Smooth muscle cell of the pulmonary artery (primary cell): Measurements from ENCODE around the gene GPX4. TPM values are rescaled to one million over a fixed set of nuclear protein-coding genes. Genes with fewer than 3 reads are reported as not detected.

Experiments
- total RNA-seq: library from RNA; depleted of rRNA; stranded (reverse); fragments of >200 nt; gene quantifications from 2 replicates; pipeline ENCODE4 v1.2.3, GENCODE V29; 2014

GPX4 gene, protein sequence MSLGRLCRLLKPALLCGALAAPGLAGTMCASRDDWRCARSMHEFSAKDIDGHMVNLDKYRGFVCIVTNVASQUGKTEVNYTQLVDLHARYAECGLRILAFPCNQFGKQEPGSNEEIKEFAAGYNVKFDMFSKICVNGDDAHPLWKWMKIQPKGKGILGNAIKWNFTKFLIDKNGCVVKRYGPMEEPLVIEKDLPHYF
- total RNA-seq: 171 and 174 TPM in 2 replicates

DNA sequence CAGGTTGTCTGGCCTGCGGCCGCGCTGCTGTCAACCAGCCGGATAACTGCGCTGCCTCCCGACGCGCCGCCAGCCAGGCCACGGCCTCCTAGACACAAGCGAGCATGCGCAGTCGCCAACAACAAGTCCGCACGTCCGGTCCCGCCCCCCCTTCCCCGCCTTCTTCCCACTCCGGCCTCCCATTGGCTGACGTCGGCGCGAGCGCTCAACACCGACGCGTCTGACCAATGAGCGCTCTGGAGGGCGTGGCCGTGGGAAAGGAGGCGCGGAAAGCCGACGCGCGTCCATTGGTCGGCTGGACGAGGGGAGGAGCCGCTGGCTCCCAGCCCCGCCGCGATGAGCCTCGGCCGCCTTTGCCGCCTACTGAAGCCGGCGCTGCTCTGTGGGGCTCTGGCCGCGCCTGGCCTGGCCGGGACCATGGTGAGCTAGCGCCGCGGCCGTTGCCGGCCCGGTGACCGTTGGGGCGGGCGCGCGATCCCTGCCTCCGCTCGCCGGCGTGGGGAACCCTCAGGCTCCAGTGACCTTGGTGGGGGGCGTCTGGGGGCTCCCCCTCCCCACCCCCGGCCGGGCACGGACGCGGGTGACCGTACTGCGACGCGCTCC lies at the start of gene GPX4:
Gene GPX4 (plus strand): TSS at position 287 of the 603 bp plus-strand sequence. CDS start 50 bp downstream, at position 337.

DNA sequence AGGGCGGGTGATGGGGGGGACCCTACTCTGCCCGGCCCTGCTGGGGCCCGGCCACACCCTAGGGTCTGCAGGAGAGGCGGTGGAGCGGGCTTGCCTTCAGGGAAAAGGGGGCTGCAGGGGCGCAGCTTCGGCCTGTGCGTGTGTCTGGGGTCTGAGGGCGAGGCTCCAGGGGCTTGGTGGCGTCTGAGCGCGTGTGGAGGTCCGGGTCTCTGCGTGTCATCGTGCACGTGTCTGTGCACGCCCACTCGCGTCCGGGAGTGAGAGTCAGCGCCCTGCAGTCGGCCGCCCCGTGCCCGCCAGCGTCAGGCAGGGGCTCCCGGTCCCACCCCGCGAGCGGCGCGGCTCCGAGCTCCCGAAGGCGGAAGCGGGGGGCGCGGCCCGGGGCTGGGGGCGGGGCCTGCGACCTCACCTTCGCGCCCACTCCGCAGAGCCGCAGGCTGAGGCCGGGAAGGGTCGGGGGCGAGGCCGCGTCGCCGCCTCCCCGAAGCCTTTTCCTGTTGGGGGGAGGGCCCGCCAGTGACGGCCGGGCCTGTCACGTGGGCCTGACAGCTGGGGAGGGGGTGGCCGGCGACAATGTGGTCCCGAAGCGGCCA lies 37.0 kb upstream of the GPX4 start, which contains the start of gene ARHGAP45:
Gene ARHGAP45 (plus strand): TSS at position 420 of the 593 bp plus-strand sequence. CDS start 239 bp downstream, outside the sequence.

DNA sequence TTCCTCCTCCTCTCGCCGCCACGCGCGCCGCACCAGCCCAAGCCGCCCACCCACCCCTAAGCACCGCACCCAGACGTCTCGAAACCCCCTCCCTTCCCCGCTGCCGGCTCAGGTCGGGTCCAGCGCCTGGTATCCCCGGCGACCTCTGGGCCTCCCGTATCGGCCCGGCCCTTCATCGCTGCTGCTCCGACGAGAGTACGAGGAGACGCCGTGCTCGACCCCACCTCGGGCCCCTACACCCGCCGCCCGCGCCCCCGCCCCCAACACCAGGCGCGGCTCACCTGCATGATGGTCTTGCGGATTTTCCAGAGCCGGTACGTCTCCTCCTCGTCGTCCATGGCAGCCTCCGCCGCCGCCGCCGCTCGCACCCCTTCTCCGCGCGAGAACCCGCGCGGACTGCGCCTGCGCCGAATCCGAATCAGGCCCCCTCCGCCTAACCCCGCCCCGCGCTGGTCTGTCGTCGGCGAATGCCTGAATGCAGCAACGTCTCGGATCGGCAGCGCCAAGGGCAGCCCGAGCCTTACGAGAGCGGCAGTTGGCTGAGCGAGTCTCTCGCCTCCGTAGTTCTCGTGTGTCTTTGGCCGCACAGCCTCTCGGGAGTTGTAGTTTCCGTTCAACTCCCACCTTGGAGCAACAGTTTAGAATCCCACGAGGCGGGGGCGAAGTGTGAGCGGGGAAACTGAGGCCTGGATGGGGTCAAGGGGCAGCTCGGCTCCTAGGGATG lies 8.7 kb upstream of the GPX4 start, which contains the start of gene POLR2E:
Gene POLR2E (minus strand): TSS at position 398 of the 724 bp plus-strand sequence. CDS start 60 bp downstream, at position 338.

Other genes starting within 250 kb of the GPX4 start
- 1.1 and 9.3 TPM in 2 replicates for gene CFD, start 244.3 kb upstream of the GPX4 start, total RNA-seq
- gene MED16, start 210.8 kb upstream of the GPX4 start, total RNA-seq: 41.2 and 43.0 TPM in 2 replicates
- not detected in 2 replicates for gene RNU6-9, start 210.5 kb upstream of the GPX4 start, total RNA-seq
- gene R3HDM4, start 190.8 kb upstream of the GPX4 start, total RNA-seq: 20.3 and 28.8 TPM in 2 replicates
- not detected in 2 replicates for gene KISS1R, start 186.7 kb upstream of the GPX4 start, total RNA-seq
- 15.4 and 16.1 TPM in 2 replicates for gene ARID3A, start 178.0 kb upstream of the GPX4 start, total RNA-seq
- 26.5 and 34.7 TPM in 2 replicates for gene WDR18, start 119.6 kb upstream of the GPX4 start, total RNA-seq
- 0.20 and 1.7 TPM in 2 replicates for gene GRIN3B, start 103.6 kb upstream of the GPX4 start, total RNA-seq
- gene TMEM259, start 82.9 kb upstream of the GPX4 start, total RNA-seq: 91.7 and 118 TPM in 2 replicates
- gene RNU6-2, start 82.5 kb upstream of the GPX4 start, total RNA-seq: not detected in 2 replicates
- 200 and 242 TPM in 2 replicates for gene CNN2, start 77.4 kb upstream of the GPX4 start, total RNA-seq
- gene ABCA7, start 63.9 kb upstream of the GPX4 start, total RNA-seq: 6.5 and 7.7 TPM in 2 replicates
- gene ARHGAP45, start 36.8 kb upstream of the GPX4 start, total RNA-seq: 0.65 and 2.1 TPM in 2 replicates
- 103 and 125 TPM in 2 replicates for gene POLR2E, start 8.6 kb upstream of the GPX4 start, total RNA-seq
- 74.7 and 93.6 TPM in 2 replicates for gene SBNO2, start 70.3 kb downstream of the GPX4 start, total RNA-seq
- gene STK11, start 101.8 kb downstream of the GPX4 start, total RNA-seq: 76.9 and 77.2 TPM in 2 replicates
- 2.3 and 7.7 TPM in 2 replicates for gene CBARP, start 134.0 kb downstream of the GPX4 start, total RNA-seq
- gene ATP5F1D, start 137.8 kb downstream of the GPX4 start, total RNA-seq: 24.0 and 32.8 TPM in 2 replicates
- 22.4 and 28.5 TPM in 2 replicates for gene MIDN, start 144.6 kb downstream of the GPX4 start, total RNA-seq
- 88.7 and 88.8 TPM in 2 replicates for gene CIRBP, start 165.3 kb downstream of the GPX4 start, total RNA-seq
- 19.2 and 33.3 TPM in 2 replicates for gene FAM174C, start 171.5 kb downstream of the GPX4 start, total RNA-seq
- not detected in 2 replicates for gene EFNA2, start 181.9 kb downstream of the GPX4 start, total RNA-seq